RCC 7860 (cell line): ENCODE results near the gene NOX5.

Experiments
- DNase-seq: peaks from one replicate; pipeline ENCODE4 v3.0.0-alpha.2; 2015; ENCODE audit warnings: low spot score
- FAIRE-seq: peaks from 2 replicates; lab custom pipeline; 2012; peaks lifted over from hg19 to GRCh38; lab: Jason Lieb, UNC

The NOX5 gene

DNA sequence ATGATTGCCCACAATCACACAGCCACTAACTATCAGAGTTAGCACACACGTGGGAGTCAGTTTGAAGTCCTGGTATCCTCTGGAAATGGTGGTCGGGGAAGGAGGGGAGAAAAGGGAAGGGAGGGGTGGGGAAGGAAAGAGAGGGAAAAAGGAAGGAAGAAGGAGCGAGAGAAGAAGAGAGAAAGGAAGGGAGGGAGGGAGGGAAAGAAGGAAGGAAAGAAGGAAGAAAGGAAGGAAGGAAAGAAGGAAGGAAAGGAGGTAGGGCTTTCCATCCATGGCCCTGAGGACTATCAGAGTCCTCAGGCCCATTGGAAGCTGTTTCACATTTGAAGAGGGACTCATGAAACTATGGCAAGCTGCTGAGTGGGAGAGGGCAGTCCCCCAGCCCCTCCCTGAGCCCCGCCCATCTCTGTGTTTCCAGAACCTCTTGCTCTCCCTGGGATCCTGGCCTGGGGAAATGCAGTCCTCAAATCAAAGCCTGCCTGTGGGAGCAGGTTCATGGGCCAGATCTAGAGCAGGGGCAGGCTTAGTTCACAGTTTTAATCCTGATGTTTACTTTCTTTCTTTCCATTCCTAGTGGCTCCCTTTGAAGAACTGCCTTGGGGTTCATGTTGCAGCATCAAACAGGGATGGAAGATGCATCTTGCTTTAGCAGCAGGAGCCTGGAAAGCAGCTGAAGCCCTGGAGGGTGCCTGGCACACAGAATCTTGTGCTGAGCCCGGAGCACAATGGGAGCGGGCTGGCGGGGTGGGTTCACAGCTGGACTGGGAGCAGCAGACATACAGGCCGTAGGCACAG, 79.8 kb downstream of the NOX5 start:
- no peak for DNase-seq
- FAIRE-seq = no peak

DNA sequence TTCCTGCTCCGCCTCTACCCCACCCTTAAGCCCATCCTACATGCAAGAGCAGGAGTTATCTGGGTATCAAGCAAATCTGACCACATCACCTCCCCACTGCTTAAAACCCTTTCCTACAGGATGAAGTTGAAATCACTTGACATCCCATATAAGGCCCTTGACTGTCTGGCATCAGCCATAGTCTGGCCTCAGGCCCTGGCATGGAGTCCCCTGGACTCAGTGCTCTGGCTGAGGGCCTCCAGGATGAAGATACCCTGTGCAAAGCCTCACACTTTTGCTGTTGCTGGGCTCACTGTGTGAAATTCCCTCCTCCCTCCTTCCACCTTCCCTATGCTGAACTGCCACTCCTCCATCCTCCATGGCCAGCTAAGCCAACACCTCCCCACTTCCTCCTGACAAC, 80.8 kb downstream of the NOX5 start:
- DNase-seq (no peak), FAIRE-seq (no peak)

DNA sequence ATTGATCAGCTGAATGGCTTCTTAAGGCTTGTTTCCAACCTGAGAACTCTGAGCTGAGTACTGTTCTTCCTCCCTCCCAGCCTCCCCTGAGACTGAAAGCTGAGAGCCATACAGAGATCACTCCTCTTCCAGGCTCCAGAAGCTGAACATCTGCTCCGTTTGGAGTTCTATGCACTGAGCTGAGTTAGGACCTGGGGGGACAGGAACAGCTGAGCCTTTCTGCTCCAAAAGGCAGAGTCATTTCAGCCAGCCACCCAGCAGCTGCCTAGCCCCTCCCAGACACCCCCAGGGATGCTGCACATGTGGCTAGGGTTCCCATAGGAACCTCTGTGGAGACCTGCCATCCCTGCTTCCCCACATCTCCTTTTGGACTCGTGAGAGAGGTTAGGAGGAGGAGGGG, 81.7 kb downstream of the NOX5 start:
- DNase-seq (no peak), FAIRE-seq (no peak)

DNA sequence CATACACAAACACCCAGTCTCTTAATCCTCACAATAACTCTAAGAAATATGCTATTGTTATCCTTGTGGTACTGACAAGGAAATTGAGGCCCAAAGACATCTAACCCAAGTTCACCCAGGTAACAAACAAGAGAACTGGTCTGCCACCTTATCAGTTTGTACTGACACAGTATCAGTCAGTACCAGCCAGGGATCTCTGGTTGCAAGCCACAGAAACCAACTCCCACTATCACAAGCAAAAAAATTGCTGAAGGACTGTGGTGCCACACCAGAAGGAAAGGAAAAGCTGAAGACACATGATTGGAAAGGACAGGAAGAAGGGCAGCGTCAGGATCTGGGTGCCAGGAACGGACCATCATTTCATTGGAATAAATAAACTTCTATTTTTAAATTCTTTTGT, 82.1 kb downstream of the NOX5 start:
- no peak for DNase-seq
- no peak for FAIRE-seq

DNA sequence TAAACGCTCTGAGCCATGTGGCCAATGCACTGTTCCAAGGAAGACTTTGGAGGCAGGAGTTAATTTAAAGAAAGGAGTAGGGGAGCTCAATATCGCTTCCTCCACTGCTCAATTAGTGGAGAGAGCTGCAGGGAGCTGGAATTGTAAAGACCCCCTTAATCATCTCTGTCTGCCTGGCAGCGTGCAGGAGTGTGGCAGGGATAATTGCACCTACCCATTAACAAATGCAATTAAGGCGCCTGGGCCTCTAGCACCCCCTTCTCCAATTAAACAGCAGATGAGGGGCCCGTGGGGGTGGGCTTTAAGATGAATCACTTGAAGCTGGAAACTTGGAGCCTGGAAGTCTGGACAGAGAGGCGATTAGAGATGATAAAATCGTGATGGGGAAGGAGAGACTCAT, 84.3 kb downstream of the NOX5 start:
- no peak for FAIRE-seq
- DNase-seq = no peak

DNA sequence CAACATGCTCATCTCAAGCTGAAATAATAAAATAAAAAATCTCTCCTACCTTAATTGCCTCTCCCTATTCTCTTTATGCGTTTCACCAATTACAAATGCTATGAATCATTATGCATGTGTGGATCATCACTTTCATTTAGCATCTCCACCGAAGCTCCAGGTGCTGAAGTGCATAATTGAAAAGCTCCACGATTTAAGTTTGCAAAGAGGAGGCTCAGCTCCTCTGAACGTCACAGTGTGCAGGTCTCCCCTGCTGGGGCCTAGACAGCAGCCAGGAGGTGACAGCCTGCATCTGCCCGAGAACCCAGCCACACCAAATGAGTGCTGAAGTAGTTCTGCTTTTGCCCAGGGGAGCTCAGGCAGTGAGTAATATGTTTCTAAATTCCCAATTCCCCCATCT, 85.4 kb downstream of the NOX5 start:
- DNase-seq (no peak), FAIRE-seq (no peak)

DNA sequence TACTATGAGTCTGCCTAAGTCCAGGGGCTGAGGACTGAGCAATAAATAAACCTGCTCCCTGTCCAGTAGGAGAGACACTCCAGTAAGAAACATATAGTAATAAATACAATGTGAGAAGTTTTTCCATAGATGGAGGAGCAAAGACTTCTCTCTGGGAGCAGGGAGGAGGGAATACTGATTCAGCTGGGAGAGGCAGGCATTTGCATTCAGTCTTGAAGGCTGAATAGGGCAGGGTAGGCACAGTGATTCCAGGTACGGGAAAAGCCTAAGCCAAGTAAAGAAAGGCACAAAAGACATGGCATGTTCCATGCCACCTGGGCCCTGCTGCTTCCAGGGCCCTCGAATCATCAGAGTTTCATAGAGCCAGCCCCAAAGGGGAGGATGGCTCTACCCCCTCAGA, 86.3 kb downstream of the NOX5 start:
- FAIRE-seq (no peak), DNase-seq (no peak)

DNA sequence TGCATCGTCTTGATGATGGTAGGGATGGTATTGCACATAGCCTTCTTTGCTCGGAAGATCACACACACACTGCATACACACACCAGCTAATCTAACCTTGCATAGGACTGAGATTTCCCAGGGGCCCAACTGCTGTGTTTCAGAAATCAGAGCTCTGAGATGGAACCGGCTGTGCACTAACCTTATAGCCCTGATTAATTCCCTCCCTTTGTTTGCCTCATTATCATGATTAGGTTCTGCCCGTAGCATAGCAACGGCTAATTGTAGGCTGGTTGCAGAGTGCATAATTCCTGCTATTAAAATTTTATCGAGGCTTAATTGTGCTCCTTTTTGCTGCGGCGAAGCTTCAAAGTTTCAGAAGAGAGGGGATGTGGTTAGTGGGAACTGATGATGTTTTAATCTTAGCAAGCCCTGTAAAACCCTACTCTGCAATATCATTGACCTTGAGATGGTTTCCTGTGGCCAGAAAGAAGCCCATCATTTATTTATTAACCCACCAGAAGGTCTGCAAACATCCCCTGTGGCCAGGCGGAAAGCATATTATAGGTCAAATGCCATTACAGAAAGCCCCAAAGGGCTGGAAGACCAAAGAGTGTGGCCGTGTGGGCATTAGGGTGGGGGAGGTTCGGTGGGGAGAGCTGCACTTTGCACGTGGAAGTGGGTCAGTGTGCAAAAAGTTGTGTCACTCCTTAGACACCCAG, 89.7 kb downstream of the NOX5 start:
- DNase-seq (no peak), FAIRE-seq (no peak)

DNA sequence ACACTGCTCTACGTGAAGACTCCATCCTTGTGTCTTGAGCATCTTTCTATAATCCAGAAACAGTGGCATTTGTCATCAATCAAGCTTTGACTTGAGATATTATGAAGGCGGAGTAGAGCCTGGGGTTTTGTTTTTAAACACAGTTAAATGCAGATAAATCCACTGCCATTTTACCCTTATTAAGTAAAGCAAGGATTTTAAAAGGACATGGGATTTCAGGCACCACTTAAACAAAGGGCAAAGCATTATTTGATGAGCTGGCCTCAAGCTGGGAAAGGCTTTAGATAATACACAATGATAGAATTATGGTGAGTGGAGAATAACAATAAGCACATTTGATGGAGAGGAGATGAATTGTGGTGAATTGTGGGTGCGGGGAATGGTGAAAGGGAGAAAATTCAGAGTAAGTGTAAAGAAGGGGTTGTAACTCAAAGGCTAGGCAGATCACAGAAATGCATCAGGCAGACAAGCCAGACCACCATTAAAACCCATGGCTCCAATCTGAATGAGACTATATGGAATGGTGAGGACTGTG, 91.0 kb downstream of the NOX5 start:
- DNase-seq (no peak), FAIRE-seq (no peak)

DNA sequence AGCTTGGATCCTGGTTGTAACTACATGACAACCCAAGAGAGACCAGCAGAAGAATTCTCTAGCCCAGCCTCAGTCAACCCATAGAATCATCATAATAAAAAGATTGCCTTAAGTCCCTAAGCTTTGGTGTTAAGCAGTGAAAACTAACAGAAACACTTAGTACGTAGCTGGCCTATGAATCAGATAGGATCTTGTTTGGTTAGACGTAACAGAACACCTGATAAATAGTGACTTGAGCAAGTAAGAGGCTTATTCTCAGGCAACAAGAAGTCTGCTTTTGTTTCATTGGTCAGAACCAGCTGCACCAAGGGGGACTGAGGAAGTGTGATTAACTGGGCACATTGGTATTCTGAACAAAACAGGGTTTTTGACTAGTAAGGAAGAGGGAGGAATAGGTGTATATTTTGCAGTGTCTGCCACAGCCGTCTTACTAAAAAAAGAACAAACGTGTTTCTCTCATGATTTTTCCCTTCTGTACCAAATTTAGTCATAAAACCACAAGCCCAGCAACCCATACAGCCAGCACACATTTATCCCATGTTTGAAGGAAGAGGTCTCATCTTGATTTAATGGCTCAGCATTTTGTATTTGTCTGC, 92.6 kb downstream of the NOX5 start:
- FAIRE-seq = no peak
- no peak for DNase-seq
